DND-41 (cell line): ENCODE results near the gene DDX4.

ENCODE experiments used
- CTCF ChIP-seq: IDR thresholded peaks from 2 replicates; pipeline ENCODE4 v1.5.1; 2012; ENCODE audit warnings: borderline replicate concordance, low read length, moderate library complexity, mild to moderate bottlenecking; ENCODE audit not compliant: poor library complexity, severe bottlenecking; ENCODE audit errors: extremely low read depth
- EZH2 ChIP-seq: IDR thresholded peaks from 3 replicates; pipeline ENCODE4 v1.6.1; 2012; ENCODE audit warnings: borderline replicate concordance, low read depth, mild to moderate bottlenecking, moderate library complexity, low read length, inconsistent platforms; ENCODE audit not compliant: severe bottlenecking

- TF ChIP-seq CTCF (no peak), EZH2 (no peak)
Measured at GRCh38 chr5:55732585-55732984, 5.3 kb upstream of the DDX4 start.
